ENCODE results near the gene RANGRF.

GRCh38 chr17:8267480-8268147 lies 20.9 kb upstream of the RANGRF start:
- TF ChIP-seq, protein P1, sequence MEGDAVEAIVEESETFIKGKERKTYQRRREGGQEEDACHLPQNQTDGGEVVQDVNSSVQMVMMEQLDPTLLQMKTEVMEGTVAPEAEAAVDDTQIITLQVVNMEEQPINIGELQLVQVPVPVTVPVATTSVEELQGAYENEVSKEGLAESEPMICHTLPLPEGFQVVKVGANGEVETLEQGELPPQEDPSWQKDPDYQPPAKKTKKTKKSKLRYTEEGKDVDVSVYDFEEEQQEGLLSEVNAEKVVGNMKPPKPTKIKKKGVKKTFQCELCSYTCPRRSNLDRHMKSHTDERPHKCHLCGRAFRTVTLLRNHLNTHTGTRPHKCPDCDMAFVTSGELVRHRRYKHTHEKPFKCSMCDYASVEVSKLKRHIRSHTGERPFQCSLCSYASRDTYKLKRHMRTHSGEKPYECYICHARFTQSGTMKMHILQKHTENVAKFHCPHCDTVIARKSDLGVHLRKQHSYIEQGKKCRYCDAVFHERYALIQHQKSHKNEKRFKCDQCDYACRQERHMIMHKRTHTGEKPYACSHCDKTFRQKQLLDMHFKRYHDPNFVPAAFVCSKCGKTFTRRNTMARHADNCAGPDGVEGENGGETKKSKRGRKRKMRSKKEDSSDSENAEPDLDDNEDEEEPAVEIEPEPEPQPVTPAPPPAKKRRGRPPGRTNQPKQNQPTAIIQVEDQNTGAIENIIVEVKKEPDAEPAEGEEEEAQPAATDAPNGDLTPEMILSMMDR (IDR thresholded peaks at IDR 0.05) = no peak
- no peak for TF ChIP-seq POLR2A (IDR thresholded peaks at IDR 0.05)

Data from lower leg skin (tissue), 3 donors.